ENCODE data around the gene UNCX. TPM values are rescaled to one million over a fixed set of nuclear protein-coding genes. Genes with fewer than 3 reads are reported as not detected.

UNCX gene
- polyA plus RNA-seq, 1 donor (not counting 4 experiments of a cell fraction or from before 2014, with no cell fraction given): not detected

DNA sequence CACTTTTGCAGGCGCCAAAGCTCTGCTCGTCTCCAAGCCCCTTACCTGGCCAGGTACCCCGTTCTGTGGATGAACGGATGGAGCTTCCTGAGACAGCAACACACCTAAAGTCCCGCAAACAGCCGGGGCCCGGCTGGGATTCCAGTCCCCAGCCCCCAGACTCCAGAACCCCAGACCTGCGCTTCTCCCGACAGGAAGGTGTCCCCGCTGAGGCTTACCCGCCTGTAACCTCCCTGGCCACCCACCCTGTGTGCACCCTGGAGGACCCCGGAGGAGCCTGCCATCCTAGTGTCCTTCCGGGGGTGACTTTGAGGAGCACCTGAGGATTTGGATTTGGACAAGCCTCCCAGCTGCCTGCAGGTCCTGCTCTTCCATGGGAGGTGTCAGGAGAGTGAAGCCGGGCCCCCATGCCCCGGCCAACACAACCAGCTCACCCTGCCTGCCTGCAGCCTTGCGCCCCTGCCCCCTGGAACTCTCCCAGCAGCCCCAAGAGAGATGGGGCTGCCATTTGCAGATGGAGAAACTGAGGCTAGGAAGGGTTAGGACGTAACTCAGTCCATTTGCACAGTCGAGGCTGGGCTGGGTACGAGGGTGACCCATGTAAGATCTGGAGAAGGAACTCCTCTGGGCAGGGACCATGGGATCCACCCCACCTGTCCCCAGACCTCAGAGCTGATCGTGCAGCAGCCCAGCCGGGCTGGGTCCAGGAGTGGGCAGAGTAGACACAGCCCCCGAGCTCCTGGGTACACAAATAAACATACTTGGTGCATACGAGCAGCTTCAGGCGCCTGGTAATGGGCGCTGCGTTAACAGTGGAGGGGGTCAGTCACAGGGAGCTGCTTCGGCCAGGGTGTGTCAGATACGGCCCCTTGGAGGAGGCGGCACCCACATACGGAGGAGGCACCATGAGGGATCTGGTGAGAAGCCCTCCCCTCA is 31.9 kb downstream of the UNCX start:
- Histone ChIP-seq H3K27me3 (ENCODE audit: control insufficient read depth, extremely low read depth, insufficient read depth, low read length) (peaks cover 50% of the 10 kb centered on the region), H3K79me2 (ENCODE audit: control insufficient read depth, insufficient read depth, low read length) (no peaks in the 10 kb centered on the region), H2AFZ (ENCODE audit: control insufficient read depth, low read length) (no peak overlapping the region), H3K4me1 (ENCODE audit: control insufficient read depth, extremely low read depth, insufficient read depth, low read length) (no peaks in the 10 kb centered on the region), H3K9me1 (ENCODE audit: control insufficient read depth, extremely low read depth, insufficient read depth, low read length) (no peaks in the 10 kb centered on the region), H3K9ac (ENCODE audit: control insufficient read depth, extremely low read depth, insufficient read depth, low read length) (no peak overlapping the region), H3K4me2 (ENCODE audit: control insufficient read depth, extremely low read depth, insufficient read depth, low read depth, low read length) (no peak overlapping the region), H3K9me3 (ENCODE audit: control insufficient read depth, low read depth, low read length) (no peaks in the 10 kb centered on the region), H3K36me3 (ENCODE audit: control insufficient read depth in 2 of 2, extremely low read depth in 1 of 2, insufficient read depth in 2 of 2, low read length in 2 of 2) (no peaks in the 10 kb centered on the region), H4K20me1 (ENCODE audit: control insufficient read depth, extremely low read depth, insufficient read depth, low read length) (no peaks in the 10 kb centered on the region), H3K4me3 (ENCODE audit: control insufficient read depth in 2 of 3, extremely low read depth in 1 of 3, insufficient read depth in 2 of 3, low read depth in 1 of 3, low read length in 3 of 3) (no peak overlapping the region), H3K27ac (ENCODE audit: control insufficient read depth, insufficient read depth, low read length) (no peak overlapping the region)
- no peak for TF ChIP-seq EZH2 (IDR thresholded peaks at IDR 0.05; ENCODE audit: low read length)
- TF ChIP-seq, protein P1, sequence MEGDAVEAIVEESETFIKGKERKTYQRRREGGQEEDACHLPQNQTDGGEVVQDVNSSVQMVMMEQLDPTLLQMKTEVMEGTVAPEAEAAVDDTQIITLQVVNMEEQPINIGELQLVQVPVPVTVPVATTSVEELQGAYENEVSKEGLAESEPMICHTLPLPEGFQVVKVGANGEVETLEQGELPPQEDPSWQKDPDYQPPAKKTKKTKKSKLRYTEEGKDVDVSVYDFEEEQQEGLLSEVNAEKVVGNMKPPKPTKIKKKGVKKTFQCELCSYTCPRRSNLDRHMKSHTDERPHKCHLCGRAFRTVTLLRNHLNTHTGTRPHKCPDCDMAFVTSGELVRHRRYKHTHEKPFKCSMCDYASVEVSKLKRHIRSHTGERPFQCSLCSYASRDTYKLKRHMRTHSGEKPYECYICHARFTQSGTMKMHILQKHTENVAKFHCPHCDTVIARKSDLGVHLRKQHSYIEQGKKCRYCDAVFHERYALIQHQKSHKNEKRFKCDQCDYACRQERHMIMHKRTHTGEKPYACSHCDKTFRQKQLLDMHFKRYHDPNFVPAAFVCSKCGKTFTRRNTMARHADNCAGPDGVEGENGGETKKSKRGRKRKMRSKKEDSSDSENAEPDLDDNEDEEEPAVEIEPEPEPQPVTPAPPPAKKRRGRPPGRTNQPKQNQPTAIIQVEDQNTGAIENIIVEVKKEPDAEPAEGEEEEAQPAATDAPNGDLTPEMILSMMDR (optimal IDR thresholded peaks at IDR 0.05 in 1 of 3, IDR thresholded peaks at IDR 0.05 in 1 of 3, conservative IDR thresholded peaks at IDR 0.05 in 1 of 3; ENCODE audit: extremely low read depth in 1 of 3, insufficient read depth in 2 of 3, low read length in 3 of 3): no peak
- FAIRE-seq (no peak), DNase-seq (ENCODE audit: low read depth, low spot score) (no peak)
- dilution Hi-C loops (cut with MboI; ENCODE audit: extremely low pct_ligation_motif_present, low sequenced_read_pairs): no loop called here

DNA sequence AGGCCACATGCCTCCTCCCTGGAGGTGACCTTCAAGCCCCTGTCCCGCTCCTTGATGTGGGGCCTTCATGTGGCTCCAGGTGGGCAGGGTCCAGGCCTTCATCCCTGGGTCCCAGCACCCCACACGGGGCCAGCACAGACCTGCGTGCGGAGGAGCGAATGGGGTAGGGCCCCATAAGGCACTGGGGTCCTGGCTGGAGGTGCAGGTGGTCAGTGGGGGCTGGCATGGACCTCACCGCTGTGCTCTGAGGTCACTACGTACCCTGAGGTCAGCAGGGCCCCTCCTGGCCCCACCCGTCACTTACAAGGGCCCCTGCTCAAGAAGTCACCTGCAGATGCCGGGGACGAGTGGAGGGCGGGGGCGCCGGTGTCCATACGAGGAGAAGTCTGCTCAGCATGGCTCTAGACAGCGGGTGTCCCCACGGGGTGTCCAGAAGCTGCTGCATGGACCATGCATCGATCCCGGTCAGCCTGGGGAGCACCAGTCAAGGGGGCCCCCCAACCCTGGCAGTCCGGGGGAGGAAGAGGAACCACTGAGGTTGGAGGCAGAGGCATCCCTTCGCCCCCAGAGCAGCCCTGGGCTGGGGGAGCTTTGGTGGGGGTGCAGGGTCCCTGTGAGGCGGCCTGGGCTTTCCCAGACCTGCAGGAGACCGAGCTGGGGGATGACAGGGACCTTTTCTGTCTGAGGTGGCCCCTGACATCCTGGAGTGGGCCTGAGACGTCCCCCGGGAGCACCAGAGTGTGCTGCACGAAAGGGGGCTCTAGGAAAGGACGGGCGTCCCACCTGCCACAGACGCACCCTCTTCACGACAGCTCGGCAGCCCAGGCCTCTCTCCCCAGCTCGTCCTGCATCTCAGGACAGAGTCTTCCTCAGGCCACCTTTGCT is 34.6 kb downstream of the UNCX start:
- no peaks in the 10 kb centered on the region for H3K4me1 ChIP-seq (ENCODE audit: control insufficient read depth, extremely low read depth, insufficient read depth, low read length)
- no peak overlapping the region for H3K27ac ChIP-seq (ENCODE audit: control insufficient read depth, insufficient read depth, low read length)
- TF ChIP-seq, protein P1 (optimal IDR thresholded peaks at IDR 0.05 in 1 of 3, IDR thresholded peaks at IDR 0.05 in 1 of 3, conservative IDR thresholded peaks at IDR 0.05 in 1 of 3; ENCODE audit: extremely low read depth in 1 of 3, insufficient read depth in 2 of 3, low read length in 3 of 3): no peak
- no peak for TF ChIP-seq EZH2 (IDR thresholded peaks at IDR 0.05; ENCODE audit: low read length)
- peaks cover 50% of the 10 kb centered on the region for H3K27me3 ChIP-seq (ENCODE audit: control insufficient read depth, extremely low read depth, insufficient read depth, low read length)
- FAIRE-seq (no peak), DNase-seq (ENCODE audit: low read depth, low spot score) (no peak)
- no peaks in the 10 kb centered on the region for H3K79me2 ChIP-seq (ENCODE audit: control insufficient read depth, insufficient read depth, low read length)
- no peaks in the 10 kb centered on the region for H3K9me3 ChIP-seq (ENCODE audit: control insufficient read depth, low read depth, low read length)
- H2AFZ ChIP-seq (ENCODE audit: control insufficient read depth, low read length): no peak overlapping the region
- H3K4me2 ChIP-seq (ENCODE audit: control insufficient read depth, extremely low read depth, insufficient read depth, low read depth, low read length): no peak overlapping the region
- no peak overlapping the region for H3K9ac ChIP-seq (ENCODE audit: control insufficient read depth, extremely low read depth, insufficient read depth, low read length)
- H3K4me3 ChIP-seq (ENCODE audit: control insufficient read depth in 2 of 3, extremely low read depth in 1 of 3, insufficient read depth in 2 of 3, low read depth in 1 of 3, low read length in 3 of 3): no peak overlapping the region
- H3K9me1 ChIP-seq (ENCODE audit: control insufficient read depth, extremely low read depth, insufficient read depth, low read length): no peaks in the 10 kb centered on the region
- no peaks in the 10 kb centered on the region for H4K20me1 ChIP-seq (ENCODE audit: control insufficient read depth, extremely low read depth, insufficient read depth, low read length)
- H3K36me3 ChIP-seq (ENCODE audit: control insufficient read depth in 2 of 2, extremely low read depth in 1 of 2, insufficient read depth in 2 of 2, low read length in 2 of 2): no peaks in the 10 kb centered on the region
- dilution Hi-C loops (cut with MboI; ENCODE audit: extremely low pct_ligation_motif_present, low sequenced_read_pairs): no loop called here

All from keratinocyte (primary cell).